ENCODE results near the gene OR4D11. TPM values are rescaled to one million over a fixed set of nuclear protein-coding genes. Genes with fewer than 3 reads are reported as not detected.
A peak's percentile ranks its signal among the peaks of the same experiment; 100 is the strongest.

OR4D11 gene
- total and polyA plus RNA-seq, 9 of the 15 experiments (the other 6 are each of a cell fraction or from before 2014, with no cell fraction given) = not detected

- TF ChIP-seq, protein P1, sequence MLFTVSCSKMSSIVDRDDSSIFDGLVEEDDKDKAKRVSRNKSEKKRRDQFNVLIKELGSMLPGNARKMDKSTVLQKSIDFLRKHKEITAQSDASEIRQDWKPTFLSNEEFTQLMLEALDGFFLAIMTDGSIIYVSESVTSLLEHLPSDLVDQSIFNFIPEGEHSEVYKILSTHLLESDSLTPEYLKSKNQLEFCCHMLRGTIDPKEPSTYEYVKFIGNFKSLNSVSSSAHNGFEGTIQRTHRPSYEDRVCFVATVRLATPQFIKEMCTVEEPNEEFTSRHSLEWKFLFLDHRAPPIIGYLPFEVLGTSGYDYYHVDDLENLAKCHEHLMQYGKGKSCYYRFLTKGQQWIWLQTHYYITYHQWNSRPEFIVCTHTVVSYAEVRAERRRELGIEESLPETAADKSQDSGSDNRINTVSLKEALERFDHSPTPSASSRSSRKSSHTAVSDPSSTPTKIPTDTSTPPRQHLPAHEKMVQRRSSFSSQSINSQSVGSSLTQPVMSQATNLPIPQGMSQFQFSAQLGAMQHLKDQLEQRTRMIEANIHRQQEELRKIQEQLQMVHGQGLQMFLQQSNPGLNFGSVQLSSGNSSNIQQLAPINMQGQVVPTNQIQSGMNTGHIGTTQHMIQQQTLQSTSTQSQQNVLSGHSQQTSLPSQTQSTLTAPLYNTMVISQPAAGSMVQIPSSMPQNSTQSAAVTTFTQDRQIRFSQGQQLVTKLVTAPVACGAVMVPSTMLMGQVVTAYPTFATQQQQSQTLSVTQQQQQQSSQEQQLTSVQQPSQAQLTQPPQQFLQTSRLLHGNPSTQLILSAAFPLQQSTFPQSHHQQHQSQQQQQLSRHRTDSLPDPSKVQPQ (CRISPR knock-in tag; IDR thresholded peaks at IDR 0.05; ENCODE audit: borderline replicate concordance) = 0 out of 2 replicates have a peak, but pooled peaks have one; percentile 20
- TF ChIP-seq IRF2 (CRISPR knock-in tag; IDR thresholded peaks at IDR 0.05) (no peak), ZNF23 (CRISPR knock-in tag; IDR thresholded peaks at IDR 0.05) (no peak; the same call in 1 of the 2 replicates), PHF21A (IDR thresholded peaks at IDR 0.05; ENCODE audit: borderline replicate concordance, low read depth) (no peak), ADNP (tag; IDR thresholded peaks at IDR 0.05) (peak; percentile 99), FOXJ3 (CRISPR knock-in tag; IDR thresholded peaks at IDR 0.05) (no peak), ZSCAN29 (IDR thresholded peaks at IDR 0.05) (peak; percentile 94), WHSC1 (IDR thresholded peaks at IDR 0.05; ENCODE audit: low read length) (no peak), KLF6 (CRISPR knock-in tag; IDR thresholded peaks at IDR 0.05; ENCODE audit: borderline replicate concordance) (peak; percentile 11; the same call in 1 of the 2 replicates), NFE2L1 (tag; IDR thresholded peaks at IDR 0.05; ENCODE audit: borderline replicate concordance, low read depth) (no peak), NR2C2 (CRISPR knock-in tag; IDR thresholded peaks at IDR 0.05) (no peak), NR2C2 (tag; IDR thresholded peaks at IDR 0.05) (peak; percentile 86), FOXA1 (IDR thresholded peaks at IDR 0.05; ENCODE audit: borderline replicate concordance) (no peak), HMGN3 (IDR thresholded peaks at IDR 0.05; ENCODE audit: borderline replicate concordance, extremely low read depth, insufficient read length, low read depth, low read length) (no peak), NR4A1 (CRISPR knock-in tag; IDR thresholded peaks at IDR 0.05) (no peak), NR4A1 (tag; IDR thresholded peaks at IDR 0.05) (peak; percentile 70; the same call in 1 of the 2 replicates), CREM (IDR thresholded peaks at IDR 0.05; ENCODE audit: low read depth) (peak; percentile 80), ZNF584 (CRISPR knock-in tag; IDR thresholded peaks at IDR 0.05; ENCODE audit: low read depth) (no peak; the same call in 1 of the 2 replicates), GABPB1 (CRISPR knock-in tag; IDR thresholded peaks at IDR 0.05) (peak; percentile 54; the same call in 1 of the 2 replicates), BCLAF1 (IDR thresholded peaks at IDR 0.05; ENCODE audit: borderline replicate concordance in 1 of 2, control insufficient read depth in 1 of 2, low read depth in 2 of 2, low read length in 1 of 2) (0 out of 4 replicates have a peak, but pooled peaks of 1 of the 2 experiments have one; percentile 11)
- TF ChIP-seq, protein P2, sequence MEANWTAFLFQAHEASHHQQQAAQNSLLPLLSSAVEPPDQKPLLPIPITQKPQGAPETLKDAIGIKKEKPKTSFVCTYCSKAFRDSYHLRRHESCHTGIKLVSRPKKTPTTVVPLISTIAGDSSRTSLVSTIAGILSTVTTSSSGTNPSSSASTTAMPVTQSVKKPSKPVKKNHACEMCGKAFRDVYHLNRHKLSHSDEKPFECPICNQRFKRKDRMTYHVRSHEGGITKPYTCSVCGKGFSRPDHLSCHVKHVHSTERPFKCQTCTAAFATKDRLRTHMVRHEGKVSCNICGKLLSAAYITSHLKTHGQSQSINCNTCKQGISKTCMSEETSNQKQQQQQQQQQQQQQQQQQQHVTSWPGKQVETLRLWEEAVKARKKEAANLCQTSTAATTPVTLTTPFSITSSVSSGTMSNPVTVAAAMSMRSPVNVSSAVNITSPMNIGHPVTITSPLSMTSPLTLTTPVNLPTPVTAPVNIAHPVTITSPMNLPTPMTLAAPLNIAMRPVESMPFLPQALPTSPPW (CRISPR knock-in tag; IDR thresholded peaks at IDR 0.05) = peak; percentile 32
These were observed 47.7 kb downstream of the OR4D11 start (continued) for GRCh38 chr11:59550842-59551658.

Measured in K562 (cell line).